ENCODE results near the gene KIF23.
A peak's percentile ranks its signal among the peaks of the same experiment; 100 is the strongest.

Gene KIF23

DNA sequence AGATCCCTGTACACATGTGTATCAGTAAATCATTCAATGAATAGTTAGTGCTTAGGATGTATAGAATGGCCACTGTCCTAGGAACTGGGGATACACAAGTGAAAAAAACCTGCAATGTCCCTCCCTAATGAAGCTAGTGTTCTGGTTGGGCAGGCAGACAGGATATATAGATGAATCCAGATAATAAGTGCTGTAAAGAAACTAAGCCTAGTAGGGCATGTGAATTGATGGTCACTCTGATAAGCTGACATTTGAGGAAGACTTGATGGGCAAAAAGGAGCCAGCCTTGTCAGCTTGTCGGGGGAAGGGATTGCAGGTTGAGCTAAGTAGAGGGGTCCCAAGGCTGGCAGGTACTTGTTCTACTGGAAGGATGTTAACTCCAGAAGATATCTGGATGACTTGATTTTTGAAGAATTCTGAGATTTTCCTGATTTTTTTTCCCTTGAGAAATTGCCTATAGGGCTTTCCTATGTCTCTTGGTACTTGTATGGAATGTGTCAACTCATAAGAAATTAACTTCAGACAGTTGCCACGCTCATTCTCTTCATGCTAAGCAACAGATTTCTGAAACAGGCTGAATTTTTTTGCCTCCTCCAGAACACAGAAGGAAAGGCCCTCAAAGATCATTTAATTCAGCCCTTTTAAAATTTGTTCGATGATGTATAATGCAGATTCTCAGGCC lies 6.3 kb upstream of the KIF23 start:
- no peaks in the 10 kb centered on the region for H3K9me3 Mint-ChIP-seq
- DNase-seq (ENCODE audit: low spot score), result no peak
- H3K4me1 Mint-ChIP-seq (ENCODE audit: low read depth), result peaks cover 1% of the 10 kb centered on the region
- no peak overlapping the region for H3K27ac Mint-ChIP-seq
- peaks cover 24% of the 10 kb centered on the region for H3K27me3 Mint-ChIP-seq (ENCODE audit: low read depth)
- no peak overlapping the region for H3K4me3 Mint-ChIP-seq
- no peaks in the 10 kb centered on the region for H3K36me3 Mint-ChIP-seq (ENCODE audit: low read depth)

DNA sequence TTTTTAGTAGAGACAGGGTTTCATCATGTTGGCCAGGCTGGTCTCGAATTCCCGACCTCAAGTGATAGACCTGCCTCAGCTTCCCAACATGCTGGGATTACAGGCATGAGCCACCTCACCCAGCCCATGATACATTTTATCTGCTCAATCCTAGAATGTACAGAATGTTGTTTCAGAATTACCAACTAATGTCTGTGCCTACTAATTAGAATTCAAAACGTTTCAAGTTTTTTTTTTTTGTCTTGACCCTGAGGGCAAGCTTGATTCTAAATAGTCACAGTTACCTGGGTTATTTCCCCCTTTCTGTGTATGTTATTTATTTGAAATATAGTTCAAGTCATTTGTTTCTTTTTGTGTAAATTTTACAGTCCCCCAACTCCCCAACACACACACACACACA lies 5.3 kb upstream of the KIF23 start:
- H3K36me3 Mint-ChIP-seq (ENCODE audit: low read depth), result no peaks in the 10 kb centered on the region
- H3K9me3 Mint-ChIP-seq, result no peaks in the 10 kb centered on the region
- H3K27ac Mint-ChIP-seq, result no peak overlapping the region
- H3K4me1 Mint-ChIP-seq (ENCODE audit: low read depth), result peaks cover 6% of the 10 kb centered on the region
- peaks cover 23% of the 10 kb centered on the region for H3K27me3 Mint-ChIP-seq (ENCODE audit: low read depth)
- H3K4me3 Mint-ChIP-seq, result no peak overlapping the region
- no peak for DNase-seq (ENCODE audit: low spot score)

DNA sequence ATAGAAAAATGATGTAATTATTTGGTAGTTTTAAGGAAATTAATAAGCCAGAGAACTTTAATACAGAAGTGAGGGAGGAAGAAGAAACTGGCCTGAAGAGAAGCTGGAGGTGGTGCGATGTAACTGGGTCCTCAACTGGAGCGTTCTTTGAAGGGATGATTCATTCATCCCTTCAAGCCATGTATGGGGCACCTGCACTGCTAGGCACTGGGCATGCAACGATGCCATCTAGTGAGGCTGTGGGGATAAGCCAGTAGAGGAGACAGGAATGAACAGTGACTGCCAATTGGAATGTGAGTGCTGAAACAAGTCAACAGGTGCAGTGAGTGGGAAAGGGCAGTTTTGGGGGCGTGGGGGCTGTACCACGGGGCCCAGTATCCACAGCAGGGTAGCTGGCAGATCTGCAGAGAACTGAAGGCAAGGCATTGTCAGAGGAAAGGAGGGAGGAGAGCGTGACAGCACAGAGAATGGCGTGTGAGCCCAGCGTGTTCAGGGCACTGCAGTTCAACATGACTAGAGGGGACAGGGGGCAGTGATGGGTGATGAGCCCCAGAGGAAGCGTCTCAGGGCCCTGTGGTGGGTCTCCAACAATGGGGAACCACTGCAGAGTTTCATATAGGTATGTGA lies 3.8 kb upstream of the KIF23 start:
- no peak overlapping the region for H3K4me3 Mint-ChIP-seq
- peaks cover 10% of the 10 kb centered on the region for H3K4me1 Mint-ChIP-seq (ENCODE audit: low read depth)
- H3K36me3 Mint-ChIP-seq (ENCODE audit: low read depth), result peaks cover 2% of the 10 kb centered on the region
- H3K9me3 Mint-ChIP-seq, result no peaks in the 10 kb centered on the region
- no peak for DNase-seq (ENCODE audit: low spot score)
- H3K27ac Mint-ChIP-seq, result no peak overlapping the region
- peaks cover 12% of the 10 kb centered on the region for H3K27me3 Mint-ChIP-seq (ENCODE audit: low read depth)

DNA sequence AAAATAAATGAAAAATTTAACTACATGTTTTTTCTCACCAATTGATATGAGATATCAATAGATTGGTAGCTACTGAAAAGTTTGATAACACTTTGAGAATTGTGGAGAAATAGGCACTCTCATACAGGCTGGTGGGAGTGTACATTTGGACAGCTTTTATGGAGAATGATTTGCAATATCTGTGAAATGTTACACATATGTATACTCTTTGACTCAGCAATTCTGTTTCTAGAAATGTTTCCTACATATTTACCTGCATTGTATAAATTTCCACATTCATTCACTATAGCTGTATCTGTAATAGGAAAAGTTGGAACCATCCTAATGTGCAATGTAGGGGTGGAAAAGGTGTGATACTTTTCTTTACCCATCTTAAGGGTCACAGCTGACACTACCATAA lies 1.9 kb upstream of the KIF23 start:
- DNase-seq (ENCODE audit: low spot score), result no peak
- Mint-ChIP-seq H3K27ac (no peak overlapping the region), H3K4me1 (ENCODE audit: low read depth) (peaks cover 24% of the 10 kb centered on the region), H3K36me3 (ENCODE audit: low read depth) (peaks cover 6% of the 10 kb centered on the region), H3K27me3 (ENCODE audit: low read depth) (peaks cover 9% of the 10 kb centered on the region), H3K4me3 (no peak overlapping the region), H3K9me3 (no peaks in the 10 kb centered on the region)

DNA sequence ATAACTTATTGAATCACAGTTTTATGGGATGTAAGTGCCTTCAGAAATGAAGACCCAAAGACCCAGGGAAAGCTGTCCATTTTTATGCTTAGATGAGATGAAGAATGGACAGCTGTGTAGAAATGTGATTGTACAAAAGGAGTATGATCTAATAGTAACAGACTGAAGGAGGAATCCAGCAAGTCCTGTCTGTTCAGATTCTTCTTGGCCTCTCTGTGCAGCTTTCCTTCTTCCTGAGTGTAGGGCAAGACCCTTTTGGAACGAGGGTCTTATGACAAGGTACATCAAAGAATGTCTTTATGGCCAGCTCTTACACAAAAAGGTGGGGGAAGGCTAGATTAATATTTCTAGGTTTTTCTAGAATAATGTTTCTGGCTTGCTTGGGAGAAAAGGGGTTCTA lies 1.4 kb upstream of the KIF23 start:
- no peak overlapping the region for H3K27ac Mint-ChIP-seq
- peaks cover 10% of the 10 kb centered on the region for H3K36me3 Mint-ChIP-seq (ENCODE audit: low read depth)
- peaks cover 9% of the 10 kb centered on the region for H3K27me3 Mint-ChIP-seq (ENCODE audit: low read depth)
- H3K9me3 Mint-ChIP-seq, result no peaks in the 10 kb centered on the region
- no peak for DNase-seq (ENCODE audit: low spot score)
- H3K4me3 Mint-ChIP-seq, result no peak overlapping the region
- H3K4me1 Mint-ChIP-seq (ENCODE audit: low read depth), result peaks cover 27% of the 10 kb centered on the region

DNA sequence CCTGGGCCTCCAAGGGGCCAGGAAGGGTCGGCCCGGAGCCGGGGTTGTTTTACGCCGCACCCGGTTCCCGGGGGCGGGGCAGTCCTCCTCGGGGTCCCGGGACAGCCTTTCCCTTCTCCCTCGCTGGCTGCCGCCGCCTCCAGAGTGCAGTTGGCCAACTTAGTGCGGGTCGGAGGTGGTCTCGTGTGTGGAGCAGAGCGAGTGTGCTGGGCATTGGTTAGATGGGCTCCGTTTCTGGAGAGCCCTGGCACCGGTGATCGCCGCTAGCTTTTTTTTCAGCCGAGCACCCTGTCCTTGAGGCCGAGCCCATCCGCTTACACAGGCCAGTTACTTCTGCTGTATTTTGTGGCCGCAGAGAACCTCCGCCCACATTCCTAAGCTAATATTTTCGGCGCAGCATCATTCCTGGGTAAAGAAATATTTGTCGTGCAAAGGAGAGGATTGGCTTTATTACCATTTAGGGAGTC lies 585 bp downstream of the KIF23 start:
- Mint-ChIP-seq H3K4me1 (ENCODE audit: low read depth) (peaks cover 35% of the 10 kb centered on the region), H3K36me3 (ENCODE audit: low read depth) (peaks cover 24% of the 10 kb centered on the region), H3K4me3 (peak overlapping the region; percentile 89), H3K9me3 (no peaks in the 10 kb centered on the region), H3K27ac (peak overlapping the region; percentile 69), H3K27me3 (ENCODE audit: low read depth) (peaks cover 5% of the 10 kb centered on the region)
- peak; percentile 22 for DNase-seq (ENCODE audit: low spot score)

DNA sequence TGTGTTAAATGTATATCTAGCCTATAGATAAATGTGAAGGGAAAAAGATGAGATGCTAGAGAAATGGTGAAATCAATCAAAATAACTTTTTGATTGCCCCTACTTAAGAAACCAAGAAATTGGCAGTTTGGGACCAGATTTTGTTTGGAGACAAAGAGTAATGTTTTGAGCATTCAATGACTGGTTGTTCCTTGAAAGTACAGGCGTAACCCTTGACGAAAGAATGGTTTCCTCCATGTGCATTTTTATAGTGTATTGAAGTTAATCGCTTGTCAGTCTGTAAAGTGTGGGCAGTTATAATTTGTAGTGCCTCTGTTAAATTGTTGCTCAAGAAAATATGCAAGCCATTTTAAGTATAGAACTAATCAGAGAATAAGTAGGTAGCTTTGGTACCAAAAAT lies 1.2 kb downstream of the KIF23 start:
- Mint-ChIP-seq H3K27ac (no peak overlapping the region), H3K27me3 (ENCODE audit: low read depth) (peaks cover 5% of the 10 kb centered on the region), H3K4me3 (peak overlapping the region; percentile 89), H3K36me3 (ENCODE audit: low read depth) (peaks cover 26% of the 10 kb centered on the region), H3K9me3 (no peaks in the 10 kb centered on the region), H3K4me1 (ENCODE audit: low read depth) (peaks cover 35% of the 10 kb centered on the region)
- DNase-seq (ENCODE audit: low spot score), result no peak

DNA sequence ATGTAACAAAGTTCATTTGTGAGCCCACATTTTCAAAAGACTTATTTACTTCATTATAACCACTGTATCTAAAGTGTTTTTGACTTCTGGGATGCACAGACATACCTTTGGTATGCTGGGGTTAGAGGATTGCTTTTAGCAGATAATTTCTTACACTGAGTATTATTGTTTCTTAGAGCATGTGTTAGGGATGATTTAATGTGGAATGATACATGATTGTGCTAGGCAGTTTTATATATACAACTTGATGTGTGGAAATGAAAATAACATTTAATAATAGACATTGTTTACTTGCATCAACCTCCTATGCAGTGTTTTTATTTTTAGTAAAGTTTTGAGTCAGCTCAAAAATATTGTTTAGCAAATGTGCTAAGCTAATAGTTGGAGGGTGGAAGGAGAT lies 3.4 kb downstream of the KIF23 start:
- DNase-seq (ENCODE audit: low spot score), result no peak
- Mint-ChIP-seq H3K36me3 (ENCODE audit: low read depth) (peaks cover 43% of the 10 kb centered on the region), H3K27ac (peak overlapping the region; percentile 18), H3K27me3 (ENCODE audit: low read depth) (peaks cover 5% of the 10 kb centered on the region), H3K4me3 (no peak overlapping the region), H3K9me3 (no peaks in the 10 kb centered on the region), H3K4me1 (ENCODE audit: low read depth) (peaks cover 35% of the 10 kb centered on the region)

DNA sequence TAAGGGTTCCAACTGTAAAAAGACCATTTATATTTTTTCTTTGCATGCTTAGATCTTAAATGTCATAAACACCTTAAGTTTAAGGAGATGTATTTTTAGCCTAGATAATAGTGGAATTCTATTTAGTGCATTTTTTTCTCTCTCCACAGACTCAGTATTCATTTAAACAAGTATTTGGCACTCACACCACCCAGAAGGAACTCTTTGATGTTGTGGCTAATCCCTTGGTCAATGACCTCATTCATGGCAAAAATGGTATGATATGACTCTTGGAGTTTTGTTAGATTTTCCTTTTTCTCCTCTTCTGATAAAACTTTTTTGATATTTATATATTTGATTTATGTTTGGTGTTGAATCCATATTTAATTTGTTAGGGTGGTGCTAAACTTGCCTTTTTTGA lies 7.3 kb downstream of the KIF23 start:
- H3K4me1 Mint-ChIP-seq (ENCODE audit: low read depth), result peaks cover 16% of the 10 kb centered on the region
- DNase-seq (ENCODE audit: low spot score), result no peak
- H3K27me3 Mint-ChIP-seq (ENCODE audit: low read depth), result no peaks in the 10 kb centered on the region
- H3K36me3 Mint-ChIP-seq (ENCODE audit: low read depth), result peaks cover 64% of the 10 kb centered on the region
- no peak overlapping the region for H3K4me3 Mint-ChIP-seq
- no peak overlapping the region for H3K27ac Mint-ChIP-seq
- no peaks in the 10 kb centered on the region for H3K9me3 Mint-ChIP-seq

DNA sequence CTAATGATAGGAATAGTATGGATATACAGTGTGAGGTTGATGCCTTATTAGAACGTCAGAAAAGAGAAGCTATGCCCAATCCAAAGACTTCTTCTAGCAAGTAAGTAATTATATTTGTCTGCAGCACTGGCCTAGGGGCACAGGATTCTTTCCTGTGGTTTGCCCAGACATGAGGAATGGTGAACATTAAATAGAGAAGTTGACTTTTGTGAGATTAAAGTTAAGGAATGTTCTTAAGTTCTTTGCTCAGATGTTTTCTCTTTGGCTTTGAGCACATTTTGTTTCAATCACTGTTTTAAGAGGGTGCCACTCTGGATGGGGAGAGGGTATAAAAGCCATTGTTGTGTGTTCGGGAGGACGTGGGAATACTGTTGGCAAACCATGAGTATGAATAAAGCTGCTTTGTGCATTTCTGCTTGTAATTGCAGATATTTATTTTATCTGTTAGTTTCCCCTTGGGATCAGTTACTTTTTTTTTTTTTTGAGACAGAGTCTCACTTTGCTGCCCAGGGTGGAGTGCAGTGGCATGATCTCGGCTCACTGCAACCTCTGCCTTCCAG lies 8.3 kb downstream of the KIF23 start:
- H3K4me1 Mint-ChIP-seq (ENCODE audit: low read depth), result peaks cover 12% of the 10 kb centered on the region
- DNase-seq (ENCODE audit: low spot score), result no peak
- H3K27ac Mint-ChIP-seq, result no peak overlapping the region
- H3K27me3 Mint-ChIP-seq (ENCODE audit: low read depth), result no peaks in the 10 kb centered on the region
- H3K36me3 Mint-ChIP-seq (ENCODE audit: low read depth), result peaks cover 64% of the 10 kb centered on the region
- no peaks in the 10 kb centered on the region for H3K9me3 Mint-ChIP-seq
- H3K4me3 Mint-ChIP-seq, result no peak overlapping the region

DNA sequence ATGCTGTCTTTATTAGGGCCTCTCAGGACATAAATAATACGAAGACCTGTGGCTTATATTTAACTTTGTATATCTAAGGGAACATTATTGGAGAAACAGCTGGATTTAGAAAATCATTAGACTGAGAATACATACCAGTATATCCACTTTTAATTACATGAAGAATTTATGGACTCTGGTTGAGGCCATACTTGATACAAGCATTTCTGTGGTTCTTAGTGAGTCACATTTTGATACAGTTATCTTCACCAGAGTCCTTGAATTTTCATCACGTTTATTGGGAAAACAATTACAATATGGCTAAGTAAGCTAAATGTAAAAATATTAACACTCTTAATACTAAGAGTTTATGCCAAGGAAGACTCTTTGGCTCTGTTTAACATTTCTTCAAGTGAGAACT lies 9.9 kb downstream of the KIF23 start:
- no peaks in the 10 kb centered on the region for H3K9me3 Mint-ChIP-seq
- H3K4me3 Mint-ChIP-seq, result no peak overlapping the region
- H3K27ac Mint-ChIP-seq, result no peak overlapping the region
- H3K27me3 Mint-ChIP-seq (ENCODE audit: low read depth), result no peaks in the 10 kb centered on the region
- peaks cover 66% of the 10 kb centered on the region for H3K36me3 Mint-ChIP-seq (ENCODE audit: low read depth)
- DNase-seq (ENCODE audit: low spot score), result no peak
- H3K4me1 Mint-ChIP-seq (ENCODE audit: low read depth), result peaks cover 6% of the 10 kb centered on the region

DNA sequence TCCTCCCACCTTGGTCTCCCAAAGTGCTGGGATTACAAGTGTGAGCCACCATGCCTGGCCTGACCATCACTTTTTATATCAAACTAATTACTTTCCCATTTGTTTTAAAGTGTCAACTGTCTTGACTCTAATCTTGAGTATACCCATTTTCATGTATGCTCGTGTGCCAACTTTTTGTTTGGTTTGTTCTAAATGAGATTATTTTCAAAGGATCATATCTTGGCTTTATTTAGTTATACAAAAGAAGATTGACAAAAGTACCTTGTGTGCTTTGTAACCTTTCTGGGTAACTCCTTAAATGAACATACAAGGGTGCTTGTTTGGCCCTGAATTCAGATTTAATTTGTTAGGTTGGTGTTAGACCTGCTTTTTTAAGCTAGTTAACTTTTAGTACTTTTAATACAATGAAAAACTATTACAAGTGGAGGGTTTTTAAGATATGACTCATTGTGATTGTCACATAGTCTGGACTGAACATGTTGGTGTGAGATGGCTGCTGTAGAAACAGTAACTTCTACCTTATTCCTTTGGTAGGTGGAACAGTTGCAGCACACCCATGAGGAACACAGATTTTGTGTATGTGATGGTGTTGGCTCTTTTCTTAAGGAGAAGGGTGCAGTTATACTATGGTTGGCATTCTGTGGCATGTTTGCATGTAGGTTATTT lies 10.7 kb downstream of the KIF23 start:
- Mint-ChIP-seq H3K27ac (no peak overlapping the region), H3K9me3 (no peaks in the 10 kb centered on the region), H3K4me1 (ENCODE audit: low read depth) (peaks cover 2% of the 10 kb centered on the region), H3K4me3 (no peak overlapping the region), H3K27me3 (ENCODE audit: low read depth) (no peaks in the 10 kb centered on the region), H3K36me3 (ENCODE audit: low read depth) (peaks cover 63% of the 10 kb centered on the region)
- DNase-seq (ENCODE audit: low spot score), result no peak

DNA sequence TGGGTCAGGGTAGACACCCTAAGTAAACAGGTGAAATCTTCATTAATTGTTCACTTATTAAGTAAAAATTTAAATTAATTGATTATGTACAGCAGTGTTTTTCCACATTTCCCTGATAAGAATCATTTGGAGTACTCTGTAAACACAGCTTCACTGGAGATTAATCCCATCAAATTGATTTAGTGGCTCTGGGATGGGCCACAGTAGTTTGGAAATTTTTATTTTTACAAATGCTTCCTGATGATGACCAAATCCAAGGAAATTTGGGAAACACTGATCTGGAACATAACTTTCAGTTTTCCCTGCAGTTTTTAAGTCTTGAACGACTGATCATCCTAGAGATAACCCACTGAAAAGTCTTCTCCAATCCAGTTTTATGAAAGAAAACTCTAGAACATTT lies 19.7 kb downstream of the KIF23 start:
- Mint-ChIP-seq H3K4me3 (no peak overlapping the region), H3K9me3 (no peaks in the 10 kb centered on the region), H3K27me3 (ENCODE audit: low read depth) (no peaks in the 10 kb centered on the region), H3K27ac (no peak overlapping the region), H3K4me1 (ENCODE audit: low read depth) (peaks cover 9% of the 10 kb centered on the region), H3K36me3 (ENCODE audit: low read depth) (peaks cover 71% of the 10 kb centered on the region)
- no peak for DNase-seq (ENCODE audit: low spot score)

DNA sequence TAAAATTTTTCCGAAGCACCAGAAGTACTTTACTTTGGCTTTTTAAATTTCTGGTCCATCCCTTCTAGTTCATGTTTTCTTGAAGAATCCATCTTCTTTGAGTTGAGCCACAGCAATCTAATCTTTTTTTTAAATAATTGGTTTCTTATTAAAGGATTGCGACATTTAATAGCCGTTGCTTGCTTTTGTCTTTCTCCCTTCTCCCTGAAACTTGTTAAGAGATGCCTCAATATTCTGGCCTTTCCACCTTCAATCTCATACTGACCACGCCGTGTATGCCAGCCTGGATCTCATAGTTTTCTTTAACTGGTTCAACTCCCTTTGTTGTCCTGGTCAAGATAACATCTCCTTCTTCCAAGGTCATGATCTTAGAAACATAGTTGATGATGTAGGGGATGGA lies 20.1 kb downstream of the KIF23 start:
- Mint-ChIP-seq H3K4me1 (ENCODE audit: low read depth) (peaks cover 8% of the 10 kb centered on the region), H3K4me3 (no peak overlapping the region), H3K27me3 (ENCODE audit: low read depth) (no peaks in the 10 kb centered on the region), H3K27ac (no peak overlapping the region), H3K36me3 (ENCODE audit: low read depth) (peaks cover 70% of the 10 kb centered on the region), H3K9me3 (no peaks in the 10 kb centered on the region)
- no peak for DNase-seq (ENCODE audit: low spot score)
